Astrocyte (in vitro differentiated cells and primary cell): ENCODE data around the gene PCMTD2.

ENCODE experiments used
- EZH2 ChIP-seq: IDR thresholded peaks from 2 replicates; pipeline ENCODE4 v1.6.1; 2012; ENCODE audit warnings: mild to moderate bottlenecking, low read length, inconsistent platforms; ENCODE audit not compliant: insufficient read depth
- TF ChIP-seq, protein P1 (sequence below): IDR thresholded peaks from 2 replicates; pipeline ENCODE4 v1.5.1; 2011; ENCODE audit warnings: low read depth, mild to moderate bottlenecking, inconsistent platforms, low read length, moderate library complexity; ENCODE audit not compliant: insufficient read depth

DNA sequence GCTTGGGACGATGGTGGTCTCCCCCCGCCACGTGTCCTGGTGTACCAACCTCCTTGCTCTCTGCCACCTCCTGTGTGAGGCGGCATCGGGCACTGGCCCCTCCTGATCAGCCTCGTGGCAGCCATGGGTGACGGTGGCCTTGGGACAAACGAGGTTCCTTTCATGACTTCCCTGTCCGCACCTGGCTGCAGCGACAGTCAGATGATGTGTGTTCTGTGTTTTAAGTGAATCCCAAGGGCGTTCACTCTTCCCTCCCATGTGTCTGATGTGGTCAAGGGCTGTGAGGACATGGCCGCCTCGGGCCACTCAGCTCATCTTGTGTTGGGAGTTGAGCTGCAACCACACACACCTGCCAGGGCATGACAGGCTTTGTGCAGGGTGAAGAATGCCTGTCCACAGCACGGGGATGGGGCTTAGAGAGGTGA, 30.4 kb upstream of the PCMTD2 start:
- TF ChIP-seq, protein P1, sequence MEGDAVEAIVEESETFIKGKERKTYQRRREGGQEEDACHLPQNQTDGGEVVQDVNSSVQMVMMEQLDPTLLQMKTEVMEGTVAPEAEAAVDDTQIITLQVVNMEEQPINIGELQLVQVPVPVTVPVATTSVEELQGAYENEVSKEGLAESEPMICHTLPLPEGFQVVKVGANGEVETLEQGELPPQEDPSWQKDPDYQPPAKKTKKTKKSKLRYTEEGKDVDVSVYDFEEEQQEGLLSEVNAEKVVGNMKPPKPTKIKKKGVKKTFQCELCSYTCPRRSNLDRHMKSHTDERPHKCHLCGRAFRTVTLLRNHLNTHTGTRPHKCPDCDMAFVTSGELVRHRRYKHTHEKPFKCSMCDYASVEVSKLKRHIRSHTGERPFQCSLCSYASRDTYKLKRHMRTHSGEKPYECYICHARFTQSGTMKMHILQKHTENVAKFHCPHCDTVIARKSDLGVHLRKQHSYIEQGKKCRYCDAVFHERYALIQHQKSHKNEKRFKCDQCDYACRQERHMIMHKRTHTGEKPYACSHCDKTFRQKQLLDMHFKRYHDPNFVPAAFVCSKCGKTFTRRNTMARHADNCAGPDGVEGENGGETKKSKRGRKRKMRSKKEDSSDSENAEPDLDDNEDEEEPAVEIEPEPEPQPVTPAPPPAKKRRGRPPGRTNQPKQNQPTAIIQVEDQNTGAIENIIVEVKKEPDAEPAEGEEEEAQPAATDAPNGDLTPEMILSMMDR: no peak
- no peak for TF ChIP-seq EZH2
